HepG2 (cell line): Measurements from ENCODE around the gene STX1B. TPM values are rescaled to one million over a fixed set of nuclear protein-coding genes. Genes with fewer than 3 reads are reported as not detected.
A peak's percentile ranks its signal among the peaks of the same experiment; 100 is the strongest.

ENCODE experiments used
- ATAC-seq: fragments of 200-7000 bp; cut with Tn5 transposase; 3 replicates; pipeline ENCODE4 v1.9.1; 2020; ENCODE audit warnings: mild to moderate bottlenecking, moderate library complexity
- BruUV-seq: library from RNA; stranded (reverse); fragments of 400-500 nt; replicated peaks from 2 replicates; lab custom pipeline; 2021; lab: Mats Ljungman, UMichigan
- CTCF ChIA-PET: fragments of 300-600 bp; formaldehyde crosslinking; extraction: SDS; loops from one replicate; lab custom pipeline; 2021; ENCODE audit warnings: low total read pairs, inconsistent platforms, low intra/inter-chr PET ratio; lab: Yijun Ruan, JAX
- POLR2A ChIA-PET: fragments of 350-600 bp; sonication (Branson Sonifier 250); formaldehyde crosslinking; loops from one replicate; lab custom pipeline; 2020; ENCODE audit warnings: antibody characterized with exemption, inconsistent platforms; lab: Yijun Ruan, JAX
- DNase-seq: peaks from one replicate; pipeline ENCODE4 v3.0.0-alpha.2; 2015; ENCODE audit warnings: low spot score
- FAIRE-seq: peaks from 3 replicates; lab custom pipeline; 2011; peaks lifted over from hg19 to GRCh38; lab: Jason Lieb, UNC
- H2AFZ ChIP-seq: one replicate; pipeline ENCODE4 v1.6.1; 2011; ENCODE audit warnings: low read length, inconsistent platforms
- H3K27ac ChIP-seq: fragments of 300-600 bp; 3 replicates; pipeline ENCODE4 v1.8.0; 2011; ENCODE audit warnings: mixed run types, mild to moderate bottlenecking, mixed read lengths, low read length, inconsistent platforms; ENCODE audit not compliant: insufficient read depth; ENCODE audit errors: extremely low read length
- H3K27me3 ChIP-seq, 2 experiments: fragments of 200-600 bp in 1 of 2; 2 replicates in 1 of 2; 3 replicates in 1 of 2; pipeline versions ENCODE4 v1.6.0 to v1.8.0; 2011; ENCODE audit warnings: low read length in 2 of 2, mild to moderate bottlenecking in 2 of 2, moderate library complexity in 2 of 2, inconsistent platforms in 1 of 2; ENCODE audit not compliant: insufficient read depth in 2 of 2, control insufficient read depth in 1 of 2
- H3K36me3 ChIP-seq, 2 experiments: fragments of 200-600 bp in 1 of 2; replicated peaks in 1 of 2; 2 replicates in 1 of 2; 3 replicates in 1 of 2; pipeline versions ENCODE4 v1.5.1 to v1.8.0; 2011; ENCODE audit warnings: low read length in 2 of 2, inconsistent platforms in 1 of 2; ENCODE audit not compliant: insufficient read depth in 2 of 2, control insufficient read depth in 1 of 2
- H3K4me1 ChIP-seq: 2 replicates; pipeline ENCODE4 v1.5.1; 2012; ENCODE audit warnings: low read length, inconsistent platforms; ENCODE audit not compliant: insufficient read depth
- H3K4me2 ChIP-seq: 2 replicates; pipeline ENCODE4 v1.6.0; 2011; ENCODE audit warnings: low read depth, low read length, inconsistent platforms
- H3K4me3 ChIP-seq, 3 experiments: fragments of 200-600 bp in 1 of 3; sonication (generic), shearing (Covaris generic) in 1 of 3; replicated peaks in 1 of 3; 2 replicates each; pipeline ENCODE4 v1.5.1; 2011 to 2016; ENCODE audit warnings: low read length in 3 of 3, inconsistent platforms in 2 of 3, low read depth in 2 of 3, mild to moderate bottlenecking in 2 of 3, control low read depth in 1 of 3, mixed read lengths in 1 of 3; ENCODE audit not compliant: insufficient read depth in 1 of 3
- H3K79me2 ChIP-seq: one replicate; pipeline ENCODE4 v1.6.1; 2011; ENCODE audit warnings: low read length, inconsistent platforms; ENCODE audit not compliant: insufficient read depth
- H3K9ac ChIP-seq: 2 replicates; pipeline ENCODE4 v1.6.0; 2011; ENCODE audit warnings: mild to moderate bottlenecking, low read depth, low read length, inconsistent platforms; ENCODE audit not compliant: insufficient read depth
- H3K9me3 ChIP-seq: 2 replicates; pipeline ENCODE4 v1.5.1; 2012; ENCODE audit warnings: mild to moderate bottlenecking, low read length
- H4K20me1 ChIP-seq: 2 replicates; pipeline ENCODE4 v1.6.0; 2011; ENCODE audit warnings: inconsistent platforms, mild to moderate bottlenecking, low read length, moderate library complexity; ENCODE audit not compliant: insufficient read depth
- ATF2 ChIP-seq: sonication (generic); formaldehyde crosslinking; IDR thresholded peaks from 2 replicates; pipeline ENCODE4 v1.4.0; 2020; ENCODE audit warnings: missing genetic modification reagents
- FOXA3 ChIP-seq: IDR thresholded peaks from 2 replicates; pipeline ENCODE4 v1.6.1; 2016; ENCODE audit warnings: missing genetic modification reagents, missing compliant biosample characterization
- FOXO1 ChIP-seq: sonication (generic); formaldehyde crosslinking; IDR thresholded peaks from 2 replicates; pipeline ENCODE4 v1.4.0; 2020; ENCODE audit warnings: missing genetic modification reagents
- HNF4A ChIP-seq: sonication (generic); formaldehyde crosslinking; IDR thresholded peaks from 2 replicates; pipeline ENCODE4 v1.4.0; 2020; ENCODE audit warnings: missing genetic modification reagents
- MYC ChIP-seq: sonication (generic); formaldehyde crosslinking; IDR thresholded peaks from 2 replicates; pipeline ENCODE4 v1.9.0; 2021; ENCODE audit warnings: missing genetic modification reagents, borderline replicate concordance
- NCOA2 ChIP-seq: sonication (generic); formaldehyde crosslinking; IDR thresholded peaks from 2 replicates; pipeline ENCODE4 v1.8.0; 2022; ENCODE audit warnings: inconsistent platforms
- REPIN1 ChIP-seq: sonication (generic); formaldehyde crosslinking; IDR thresholded peaks from 2 replicates; pipeline ENCODE4 v1.8.0; 2022; ENCODE audit warnings: missing genetic modification reagents, low read depth, mild to moderate bottlenecking, borderline replicate concordance
- RNF2 ChIP-seq: fragments of 450-650 bp; conservative IDR thresholded peaks from 2 replicates; pipeline ENCODE4 v1.6.1; 2016; ENCODE audit warnings: low read depth
- SP1 ChIP-seq, 2 experiments: fragments of 450-650 bp in 1 of 2; sonication (generic) in 1 of 2; formaldehyde crosslinking in 1 of 2; IDR thresholded peaks; 2 replicates each; pipeline versions ENCODE4 v1.4.0 to v1.6.1; 2016 to 2020; ENCODE audit warnings: missing genetic modification reagents in 1 of 2
- ZBTB49 ChIP-seq: sonication (generic); formaldehyde crosslinking; IDR thresholded peaks from 2 replicates; pipeline ENCODE4 v1.4.0; 2020; ENCODE audit warnings: missing genetic modification reagents, borderline replicate concordance
- ZNF546 ChIP-seq: sonication (generic); formaldehyde crosslinking; conservative IDR thresholded peaks from 2 replicates; pipeline ENCODE4 v1.8.1; 2023; ENCODE audit warnings: mild to moderate bottlenecking, missing genetic modification reagents
- WGBS: methylation state at CpG from one replicate; pipeline ENCODE4 v1.1.6; 2017; ENCODE audit warnings: low lambda C conversion rate; 5-methylcytosine and 5-hydroxymethylcytosine counted together
- in situ Hi-C: cut with HindIII; loops from 2 replicates; pipeline ENCODE4 v1.10.0; 2017; ENCODE audit warnings: low pct_unique_long_range_greater_than_20kb; ENCODE audit not compliant: extremely low pct_ligation_motif_present
- intact Hi-C: fragments of 100-400 bp; cut with micrococcal nuclease; formaldehyde crosslinking; loops from one replicate; pipeline ENCODE4 v1.10.0; 2022; ENCODE audit not compliant: unreplicated experiment
- polyA plus RNA-seq, 8 experiments: library from polyadenylated mRNA; depleted of rRNA in 3 of 8; stranded (reverse) in 7 of 8; unstranded in 1 of 8; fragments of >200 nt; fragmentation: Illumina TruSeq in 4 of 8; extraction: Trizol in 4 of 8; gene quantifications; 2 replicates each; pipeline versions ENCODE4 v1.2.1 to v1.2.3, GENCODE V29; 2011 to 2016; ENCODE audit warnings: low read depth in 4 of 8, missing spikeins in 1 of 8, mixed read lengths in 1 of 8; ENCODE audit not compliant: insufficient read depth in 1 of 8
- total RNA-seq, 5 experiments: library from RNA; depleted of rRNA; stranded (reverse); fragments of >200 nt; fragmentation: Illumina TruSeq; extraction: Trizol; gene quantifications; 2 replicates each; pipeline ENCODE4 v1.2.3, GENCODE V29; 2016; ENCODE audit warnings: low read depth in 1 of 5
- TF ChIP-seq, protein P1 (sequence below): sonication (generic); formaldehyde crosslinking; IDR thresholded peaks from 2 replicates; pipeline ENCODE4 v1.5.0; 2020; ENCODE audit warnings: missing genetic modification reagents, mild to moderate bottlenecking, borderline replicate concordance
- TF ChIP-seq, protein P2 (sequence below): sonication (generic); formaldehyde crosslinking; IDR thresholded peaks from 2 replicates; pipeline ENCODE4 v1.4.0; 2020; ENCODE audit warnings: mild to moderate bottlenecking, missing genetic modification reagents, borderline replicate concordance

The STX1B gene
- total and polyA plus RNA-seq, 2 of the 13 experiments (the other 11 are each of a cell fraction or from before 2014, with no cell fraction given), result 2.1 to 3.0 TPM

- no peak for FAIRE-seq
- no TSS peak for BruUV-seq
- ATAC-seq, result 0 out of 3 replicates have a peak, but pooled peaks have one; percentile 7
- intact Hi-C loops, result no loop called here
- Histone ChIP-seq H3K9me3 (no peaks in the 10 kb centered on the region), H3K4me2 (peak overlapping the region; percentile 69), H3K79me2 (no peaks in the 10 kb centered on the region), H3K9ac (no peak overlapping the region), H3K36me3 (no peaks in the 10 kb centered on the region), H3K27me3 (peaks cover 0 to 2% of the 10 kb centered on the region in 2 experiments; a peak in 1 of 5 replicates), H4K20me1 (no peaks in the 10 kb centered on the region), H3K27ac (peak overlapping the region; percentile 16), H2AFZ (no peak overlapping the region), H3K4me1 (peaks cover 51% of the 10 kb centered on the region), H3K4me3 (0 out of 6 replicates have a peak overlapping the region, but pooled peaks of 2 of the 3 experiments have one; percentile 6 to 43)
- in situ Hi-C loops, result no loop called here
- DNase-seq, result peak; percentile 64
- ChIA-PET CTCF (no interaction called here), POLR2A (interaction anchor here (1.4 to 5.8 kb wide), 7 partner anchors 10 to 118 kb away, joined by 5 to 41 read pairs (median 12); partner anchors contain the start of genes KAT8, STX4, ZNF646 and ZNF668)
- 16% methylated on average over 6 of the region's 6 CpGs for WGBS
- TF ChIP-seq HNF4A (CRISPR knock-in tag) (peak; percentile 15; the same call in 1 of the 2 replicates), NCOA2 (CRISPR knock-in tag) (0 out of 2 replicates have a peak, but pooled peaks have one; percentile 59), RNF2 (no peak), ZBTB49 (no peak), ZNF546 (CRISPR knock-in tag) (no peak), MYC (no peak), ATF2 (CRISPR knock-in tag) (no peak), FOXO1 (CRISPR knock-in tag) (peak; percentile 35; the same call in 1 of the 2 replicates), SP1 (IDR thresholded peaks at IDR 0.05) (no peak), SP1 (CRISPR knock-in tag; IDR thresholded peaks at IDR 0.05) (no peak), REPIN1 (CRISPR knock-in tag) (no peak), FOXA3 (peak; percentile 36; the same call in 1 of the 2 replicates)
- TF ChIP-seq, protein P1, sequence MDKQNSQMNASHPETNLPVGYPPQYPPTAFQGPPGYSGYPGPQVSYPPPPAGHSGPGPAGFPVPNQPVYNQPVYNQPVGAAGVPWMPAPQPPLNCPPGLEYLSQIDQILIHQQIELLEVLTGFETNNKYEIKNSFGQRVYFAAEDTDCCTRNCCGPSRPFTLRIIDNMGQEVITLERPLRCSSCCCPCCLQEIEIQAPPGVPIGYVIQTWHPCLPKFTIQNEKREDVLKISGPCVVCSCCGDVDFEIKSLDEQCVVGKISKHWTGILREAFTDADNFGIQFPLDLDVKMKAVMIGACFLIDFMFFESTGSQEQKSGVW, result no peak
- TF ChIP-seq, protein P2, sequence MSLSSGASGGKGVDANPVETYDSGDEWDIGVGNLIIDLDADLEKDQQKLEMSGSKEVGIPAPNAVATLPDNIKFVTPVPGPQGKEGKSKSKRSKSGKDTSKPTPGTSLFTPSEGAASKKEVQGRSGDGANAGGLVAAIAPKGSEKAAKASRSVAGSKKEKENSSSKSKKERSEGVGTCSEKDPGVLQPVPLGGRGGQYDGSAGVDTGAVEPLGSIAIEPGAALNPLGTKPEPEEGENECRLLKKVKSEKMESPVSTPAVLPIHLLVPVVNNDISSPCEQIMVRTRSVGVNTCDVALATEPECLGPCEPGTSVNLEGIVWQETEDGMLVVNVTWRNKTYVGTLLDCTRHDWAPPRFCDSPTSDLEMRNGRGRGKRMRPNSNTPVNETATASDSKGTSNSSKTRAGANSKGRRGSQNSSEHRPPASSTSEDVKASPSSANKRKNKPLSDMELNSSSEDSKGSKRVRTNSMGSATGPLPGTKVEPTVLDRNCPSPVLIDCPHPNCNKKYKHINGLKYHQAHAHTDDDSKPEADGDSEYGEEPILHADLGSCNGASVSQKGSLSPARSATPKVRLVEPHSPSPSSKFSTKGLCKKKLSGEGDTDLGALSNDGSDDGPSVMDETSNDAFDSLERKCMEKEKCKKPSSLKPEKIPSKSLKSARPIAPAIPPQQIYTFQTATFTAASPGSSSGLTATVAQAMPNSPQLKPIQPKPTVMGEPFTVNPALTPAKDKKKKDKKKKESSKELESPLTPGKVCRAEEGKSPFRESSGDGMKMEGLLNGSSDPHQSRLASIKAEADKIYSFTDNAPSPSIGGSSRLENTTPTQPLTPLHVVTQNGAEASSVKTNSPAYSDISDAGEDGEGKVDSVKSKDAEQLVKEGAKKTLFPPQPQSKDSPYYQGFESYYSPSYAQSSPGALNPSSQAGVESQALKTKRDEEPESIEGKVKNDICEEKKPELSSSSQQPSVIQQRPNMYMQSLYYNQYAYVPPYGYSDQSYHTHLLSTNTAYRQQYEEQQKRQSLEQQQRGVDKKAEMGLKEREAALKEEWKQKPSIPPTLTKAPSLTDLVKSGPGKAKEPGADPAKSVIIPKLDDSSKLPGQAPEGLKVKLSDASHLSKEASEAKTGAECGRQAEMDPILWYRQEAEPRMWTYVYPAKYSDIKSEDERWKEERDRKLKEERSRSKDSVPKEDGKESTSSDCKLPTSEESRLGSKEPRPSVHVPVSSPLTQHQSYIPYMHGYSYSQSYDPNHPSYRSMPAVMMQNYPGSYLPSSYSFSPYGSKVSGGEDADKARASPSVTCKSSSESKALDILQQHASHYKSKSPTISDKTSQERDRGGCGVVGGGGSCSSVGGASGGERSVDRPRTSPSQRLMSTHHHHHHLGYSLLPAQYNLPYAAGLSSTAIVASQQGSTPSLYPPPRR (CRISPR knock-in tag), result peak; percentile 72; the same call in 1 of the 2 replicates
Observed at GRCh38 chr16:31023627-31024226, 13.3 kb upstream of the STX1B start.
